Testis (tissue), 2 donors: ENCODE results near the gene OTX1.

Experiments
- CTCF ChIP-seq, 3 experiments: fragments of 450-650 bp in 2 of 3; fragments of 200-600 bp in 1 of 3; sonication (generic) in 1 of 3; IDR thresholded peaks; one replicate each; pipeline ENCODE4 v1.5.1; 2016 to 2019; ENCODE audit warnings: antibody characterized with exemption in 3 of 3, mild to moderate bottlenecking in 2 of 3, moderate library complexity in 1 of 3
- POLR2A ChIP-seq: fragments of 450-650 bp; IDR thresholded peaks from one replicate; pipeline ENCODE4 v1.6.1; 2017; ENCODE audit warnings: antibody characterized with exemption, mild to moderate bottlenecking, moderate library complexity

GRCh38 chr2:63092857-63093256 lies 42.2 kb downstream of the OTX1 start:
- no peak for TF ChIP-seq POLR2A
- TF ChIP-seq CTCF (IDR thresholded peaks at IDR 0.05), result no peak
